Mucosa of descending colon (tissue), 3 donors: ENCODE measurements around the gene FAT1. TPM values are rescaled to one million over a fixed set of nuclear protein-coding genes. Genes with fewer than 3 reads are reported as not detected.

Experiments used
- ATAC-seq: fragments of 200-7000 bp; cut with Tn5 transposase; one replicate; pipeline ENCODE4 v1.9.1; 2020; ENCODE audit warnings: mild to moderate bottlenecking, moderate library complexity
- DNase-seq, 3 donors: peaks; one replicate each; pipeline ENCODE4 v3.0.0-alpha.2; 2020
- H3K36me3 ChIP-seq: fragments of 200-600 bp; one replicate; pipeline ENCODE4 v1.8.0; 2021; ENCODE audit warnings: low read depth, mild to moderate bottlenecking
- H3K4me1 ChIP-seq: fragments of 200-600 bp; one replicate; pipeline ENCODE4 v1.8.0; 2021; ENCODE audit warnings: low read depth, mild to moderate bottlenecking
- H3K4me3 ChIP-seq: fragments of 200-600 bp; one replicate; pipeline ENCODE4 v1.8.0; 2021; ENCODE audit warnings: mild to moderate bottlenecking
- H3K9me3 ChIP-seq: fragments of 200-600 bp; one replicate; pipeline ENCODE4 v1.8.0; 2021; ENCODE audit warnings: mild to moderate bottlenecking
- CTCF ChIP-seq: fragments of 200-600 bp; IDR thresholded peaks from one replicate; pipeline ENCODE4 v1.8.0; 2022; ENCODE audit warnings: antibody characterized with exemption, mild to moderate bottlenecking
- intact Hi-C, 2 donors: fragments of 100-400 bp; cut with DNase I in 1 of 2; cut with micrococcal nuclease in 1 of 2; formaldehyde crosslinking; loops; one replicate each; pipeline versions ENCODE4 v1.11.0 to v1.11.1; 2022; cut with DNase I, micrococcal nuclease
- total RNA-seq, 3 donors: library from RNA; stranded (reverse); fragmentation: NEBNext Ultra II Directional in 2 of 3; extraction: Animal tissue kit (Norgen Biotek cat#: 25700) in 2 of 3; gene quantifications; one replicate each; pipeline versions ENCODE4 v1.2.1 to v1.2.4, GENCODE V29; 2021 to 2023
- donor health status: DM: no; HTN: no; CAD: no; lungs with moderate emphysema.
- donor health status: DM: no; HTN: no; CAD: no.
- donor health status: DM: no; HTN: yes; CAD: no.

FAT1 gene
- total RNA-seq, 3 donors from 2014 or later, result 241 to 337 (median 259) TPM

- Histone ChIP-seq H3K4me1 (peaks cover 8% of the 10 kb centered on the region), H3K36me3 (no peaks in the 10 kb centered on the region), H3K9me3 (no peaks in the 10 kb centered on the region), H3K4me3 (no peak overlapping the region)
- intact Hi-C loops, result no loop called here
- TF ChIP-seq CTCF, result no peak
- DNase-seq (no peak), ATAC-seq (peak; percentile 15)
Measured at GRCh38 chr4:186644737-186645261, 78.9 kb downstream of the FAT1 start.

GRCh38 chr4:186644311-186644638 lies 79.4 kb downstream of the FAT1 start:
- Histone ChIP-seq H3K36me3 (no peaks in the 10 kb centered on the region), H3K9me3 (no peaks in the 10 kb centered on the region), H3K4me1 (peaks cover 8% of the 10 kb centered on the region), H3K4me3 (no peak overlapping the region)
- DNase-seq, result no peak
- intact Hi-C loops, result no loop called here
- no peak for TF ChIP-seq CTCF
- ATAC-seq, result peak; percentile 24

GRCh38 chr4:186643501-186644310 lies 80.0 kb downstream of the FAT1 start:
- intact Hi-C loops, result no loop called here
- Histone ChIP-seq H3K4me1 (peaks cover 8% of the 10 kb centered on the region), H3K4me3 (no peak overlapping the region), H3K36me3 (no peaks in the 10 kb centered on the region), H3K9me3 (no peaks in the 10 kb centered on the region)
- TF ChIP-seq CTCF, result no peak
- DNase-seq (no peak), ATAC-seq (peak; percentile 86)

GRCh38 chr4:186642998-186643397 lies 80.7 kb downstream of the FAT1 start:
- H3K4me3 ChIP-seq, result no peak overlapping the region
- H3K9me3 ChIP-seq, result no peaks in the 10 kb centered on the region
- ATAC-seq (no peak), DNase-seq (no peak)
- no peaks in the 10 kb centered on the region for H3K36me3 ChIP-seq
- no peak for TF ChIP-seq CTCF
- intact Hi-C loops, result no loop called here
- peaks cover 8% of the 10 kb centered on the region for H3K4me1 ChIP-seq

- Histone ChIP-seq H3K4me1 (peaks cover 8% of the 10 kb centered on the region), H3K4me3 (no peak overlapping the region), H3K36me3 (no peaks in the 10 kb centered on the region), H3K9me3 (no peaks in the 10 kb centered on the region)
- no peak for TF ChIP-seq CTCF
- intact Hi-C loops, result no loop called here
- peak; percentile 66 for ATAC-seq
- peak in 1 of 3 donors; percentile 16 for DNase-seq
Measured at GRCh38 chr4:186642530-186642929, 81.1 kb downstream of the FAT1 start.
